ENCODE data around the gene KIAA1217. TPM values are rescaled to one million over a fixed set of nuclear protein-coding genes. Genes with fewer than 3 reads are reported as not detected.

Gene KIAA1217
- total RNA-seq, 1 experiment from 2014 or later: 7.8 TPM

GRCh38 chr10:24374134-24374915 lies 165.4 kb downstream of the KIAA1217 start (continued):
- TF ChIP-seq CTCF (IDR thresholded peaks at IDR 0.05 in 2 of 3, conservative IDR thresholded peaks at IDR 0.05 in 1 of 3; ENCODE audit: borderline replicate concordance in 1 of 3, insufficient read depth in 1 of 3, low read depth in 2 of 3, low read length in 2 of 3) (no peak), ATF3 (IDR thresholded peaks at IDR 0.05) (no peak), SRF (IDR thresholded peaks at IDR 0.05; ENCODE audit: low read depth) (no peak), SP1 (IDR thresholded peaks at IDR 0.05; ENCODE audit: low read depth) (no peak), CEBPB (IDR thresholded peaks at IDR 0.05; ENCODE audit: low read depth) (no peak), ZBTB33 (IDR thresholded peaks at IDR 0.05; ENCODE audit: extremely low read depth, insufficient replicate concordance, low read length) (no peak)

- TF ChIP-seq ELF1 (IDR thresholded peaks at IDR 0.05; ENCODE audit: borderline replicate concordance, low read depth) (no peak), ZNF274 (IDR thresholded peaks at IDR 0.05; ENCODE audit: low read depth, low read length) (no peak), FOSL1 (IDR thresholded peaks at IDR 0.05; ENCODE audit: low read depth) (no peak), CEBPB (IDR thresholded peaks at IDR 0.05; ENCODE audit: low read depth) (no peak), CTCF (IDR thresholded peaks at IDR 0.05 in 2 of 3, conservative IDR thresholded peaks at IDR 0.05 in 1 of 3; ENCODE audit: borderline replicate concordance in 1 of 3, insufficient read depth in 1 of 3, low read depth in 2 of 3, low read length in 2 of 3) (no peak), TCF7L2 (IDR thresholded peaks at IDR 0.05; ENCODE audit: borderline replicate concordance, extremely low read depth, insufficient read depth, insufficient read length) (no peak), POLR2A (IDR thresholded peaks at IDR 0.05; ENCODE audit: borderline replicate concordance, extremely low read depth, insufficient read depth, insufficient read length) (no peak), RAD21 (IDR thresholded peaks at IDR 0.05; ENCODE audit: low read depth) (no peak), YY1 (IDR thresholded peaks at IDR 0.05; ENCODE audit: extremely low read depth, insufficient replicate concordance, low read depth, low read length) (no peak), SIN3A (IDR thresholded peaks at IDR 0.05; ENCODE audit: low read depth) (no peak)
- ATAC-seq (no peak), DNase-seq (ENCODE audit: low read depth, low spot score) (no peak)
- H3K9me3 ChIP-seq (ENCODE audit: control insufficient read depth in 1 of 2, insufficient read depth in 1 of 2, low read depth in 1 of 2, low read length in 2 of 2): no peaks in the 10 kb centered on the region
- ChIA-PET POLR2A (no interaction called here), RAD21 (ENCODE audit: low non-redundant PET in 1 of 2, low total read pairs in 2 of 2, uncharacterized antibody in 2 of 2, unreplicated experiment in 2 of 2) (no interaction called here), CTCF (no interaction called here)
- H3K79me2 ChIP-seq (ENCODE audit: insufficient read depth, low read length): no peaks in the 10 kb centered on the region
- no peaks in the 10 kb centered on the region for H4K20me1 ChIP-seq (ENCODE audit: insufficient read depth)
- intact Hi-C loops (cut with micrococcal nuclease): no loop called here
- no peaks in the 10 kb centered on the region for H3K4me1 ChIP-seq (ENCODE audit: control insufficient read depth in 1 of 2, insufficient read depth in 2 of 2, low read length in 2 of 2)
- no peak overlapping the region for H3K9ac ChIP-seq (ENCODE audit: low read length)
- no peak overlapping the region for H3K4me3 ChIP-seq (replicated peaks in 1 of 2; ENCODE audit: low read depth in 1 of 2, low read length in 2 of 2)
- no peaks in the 10 kb centered on the region for H3K36me3 ChIP-seq (ENCODE audit: control insufficient read depth in 1 of 2, insufficient read depth in 2 of 2, low read length in 2 of 2)
- H3K27me3 ChIP-seq (ENCODE audit: insufficient read depth, low read length): peaks cover 14% of the 10 kb centered on the region; the same call in 1 of the 2 replicates
- H3K4me2 ChIP-seq (ENCODE audit: low read length): no peak overlapping the region
- H2AFZ ChIP-seq (ENCODE audit: low read depth, low read length, poor library complexity, severe bottlenecking): no peak overlapping the region
- BruUV-seq (replicated peaks): no TSS peak
- no peaks in the 10 kb centered on the region for H3K9me2 ChIP-seq (ENCODE audit: insufficient read depth)
- H3K27ac ChIP-seq (ENCODE audit: low read depth, low read length): no peak overlapping the region
Measured at GRCh38 chr10:24375510-24375909, 166.6 kb downstream of the KIAA1217 start.
